Stimulated activated CD8-positive, alpha-beta memory T cell treated with anti-CD3 and anti-CD28 coated beads, Interleukin-7, amount 100 ng/mL, for 24 hours (primary cell): ENCODE data around the gene FRMD8.

Experiments used
- DNase-seq: peaks from one replicate; pipeline ENCODE4 v3.0.0-alpha.2; 2020; ENCODE audit warnings: low read depth

Gene FRMD8

GRCh38 chr11:65414776-65415498 lies 28.5 kb downstream of the FRMD8 start:
- no peak for DNase-seq

- DNase-seq: no peak
These were observed 29.3 kb downstream of the FRMD8 start for GRCh38 chr11:65415499-65416340.

- DNase-seq: peak; percentile 86
These were observed 29.9 kb downstream of the FRMD8 start for GRCh38 chr11:65416341-65416824.

- no peak for DNase-seq
These were observed 30.6 kb downstream of the FRMD8 start for GRCh38 chr11:65416841-65417701.

- no peak for DNase-seq
These were observed 31.4 kb downstream of the FRMD8 start for GRCh38 chr11:65417702-65418430.

- no peak for DNase-seq
These were observed 31.9 kb downstream of the FRMD8 start for GRCh38 chr11:65418431-65418680.

- DNase-seq: peak; percentile 78
These were observed 32.4 kb downstream of the FRMD8 start for GRCh38 chr11:65418681-65419459.

- DNase-seq: no peak
These were observed 33.0 kb downstream of the FRMD8 start for GRCh38 chr11:65419460-65419771.

GRCh38 chr11:65419772-65420481 lies 33.5 kb downstream of the FRMD8 start:
- DNase-seq: no peak

GRCh38 chr11:65420506-65420905 lies 34.1 kb downstream of the FRMD8 start:
- no peak for DNase-seq

- DNase-seq: peak; percentile 65
These were observed 34.7 kb downstream of the FRMD8 start for GRCh38 chr11:65420979-65421793.

- DNase-seq: peak; percentile 89
These were observed 35.6 kb downstream of the FRMD8 start for GRCh38 chr11:65421794-65422632.

- DNase-seq: peak; percentile 91
These were observed 36.4 kb downstream of the FRMD8 start, which contains the start of gene NEAT1 for GRCh38 chr11:65422633-65423515. TSS of gene NEAT1 (plus strand) at chr11:65422798.

GRCh38 chr11:65423516-65424204 lies 37.2 kb downstream of the FRMD8 start:
- no peak for DNase-seq

GRCh38 chr11:65424205-65425104 lies 38.0 kb downstream of the FRMD8 start:
- DNase-seq: peak; percentile 49
